M059J (cell line): Measurements from ENCODE around the gene VWA8. TPM values are rescaled to one million over a fixed set of nuclear protein-coding genes. Genes with fewer than 3 reads are reported as not detected.
A peak's percentile ranks its signal among the peaks of the same experiment; 100 is the strongest.
"Not testable (repeated sequence)": the region's sequence is repeated elsewhere in the genome, so short reads cannot be mapped to it uniquely, and the experiment has no call there.

Source experiments
- DNase-seq: peaks from one replicate; pipeline ENCODE4 v3.0.0-alpha.2; 2012; ENCODE audit warnings: low read depth
- total RNA-seq: library from RNA; depleted of rRNA; stranded (reverse); fragments of >200 nt; shearing (Covaris generic); gene quantifications from 2 replicates; pipeline ENCODE4 v1.2.3, GENCODE V29; 2014

Gene VWA8
- total RNA-seq, 1 experiment from 2014 or later: 10.4 TPM

- DNase-seq: no peak
Observed at GRCh38 chr13:41588448-41588847, 372.5 kb downstream of the VWA8 start.

GRCh38 chr13:41587490-41587889 lies 373.4 kb downstream of the VWA8 start:
- DNase-seq: no peak

GRCh38 chr13:41586216-41586615 lies 374.7 kb downstream of the VWA8 start:
- no peak for DNase-seq

GRCh38 chr13:41582027-41582463 lies 378.9 kb downstream of the VWA8 start:
- peak; percentile 39 for DNase-seq

- no peak for DNase-seq
Observed at GRCh38 chr13:41580345-41580744, 380.6 kb downstream of the VWA8 start.

- DNase-seq: no peak
Observed at GRCh38 chr13:41579881-41580280, 381.0 kb downstream of the VWA8 start.

- no peak for DNase-seq
Observed at GRCh38 chr13:41579168-41579567, 381.7 kb downstream of the VWA8 start.

- DNase-seq: no peak
Observed at GRCh38 chr13:41578371-41578770, 382.5 kb downstream of the VWA8 start.

GRCh38 chr13:41577436-41577835 lies 383.5 kb downstream of the VWA8 start:
- DNase-seq: no peak

GRCh38 chr13:41573640-41574039 lies 387.3 kb downstream of the VWA8 start:
- not testable (repeated sequence) for DNase-seq

GRCh38 chr13:41571817-41572340 lies 389.0 kb downstream of the VWA8 start:
- DNase-seq: not testable (repeated sequence)

- DNase-seq: peak; percentile 64
Observed at GRCh38 chr13:41568972-41569351, 391.9 kb downstream of the VWA8 start.

GRCh38 chr13:41568143-41568971 lies 392.6 kb downstream of the VWA8 start:
- no peak for DNase-seq

- DNase-seq: no peak
Observed at GRCh38 chr13:41567363-41567762, 393.5 kb downstream of the VWA8 start.

GRCh38 chr13:41565846-41566245 lies 395.1 kb downstream of the VWA8 start:
- DNase-seq: no peak

GRCh38 chr13:41565216-41565615 lies 395.7 kb downstream of the VWA8 start:
- DNase-seq: peak; percentile 89

GRCh38 chr13:41563984-41564365 lies 396.9 kb downstream of the VWA8 start:
- peak; percentile 10 for DNase-seq

- DNase-seq: peak; percentile 86
Observed at GRCh38 chr13:41563341-41563983, 397.4 kb downstream of the VWA8 start.

- DNase-seq: no peak
Observed at GRCh38 chr13:41562541-41563178, 398.2 kb downstream of the VWA8 start.

- peak; percentile 75 for DNase-seq
Observed at GRCh38 chr13:41562083-41562482, 398.8 kb downstream of the VWA8 start.

GRCh38 chr13:41561170-41561569 lies 399.7 kb downstream of the VWA8 start:
- DNase-seq: no peak

GRCh38 chr13:41558781-41559560 lies 401.9 kb downstream of the VWA8 start:
- no peak for DNase-seq
